Spleen (tissue), 7 donors: Measurements from ENCODE around the gene MAPK6.

ENCODE experiments used
- CTCF ChIP-seq, 11 experiments: fragments of 200-600 bp in 7 of 11; fragments of 450-650 bp in 4 of 11; sonication (generic) in 4 of 11; IDR thresholded peaks in 8 of 11; conservative IDR thresholded peaks in 3 of 11; 1 replicate in 7 of 11; 2 replicates in 4 of 11; pipeline versions ENCODE4 v1.4.0 to v1.8.0; 2016 to 2021; ENCODE audit warnings: antibody characterized with exemption in 11 of 11, inconsistent platforms in 4 of 11, mild to moderate bottlenecking in 1 of 11
- POLR2A ChIP-seq, 3 donors: fragments of 450-650 bp; IDR thresholded peaks; one replicate each; pipeline ENCODE4 v1.5.1; 2017; ENCODE audit warnings: antibody characterized with exemption in 3 of 3, mild to moderate bottlenecking in 1 of 3
- donor health status: DM: no; HTN: no; CAD: no; lungs with moderate emphysema.
- donor health status: DM: no; HTN: no; CAD: no.
- donor health status: DM: no; HTN: no; CAD: no.

- no peak for TF ChIP-seq CTCF (IDR thresholded peaks at IDR 0.05 in 8 of 11, conservative IDR thresholded peaks at IDR 0.05 in 3 of 11)
- no peak for TF ChIP-seq POLR2A (IDR thresholded peaks at IDR 0.05)
Measured at GRCh38 chr15:52018244-52018643, 775 bp upstream of the MAPK6 start.
